RWPE2 (cell line): Measurements from ENCODE around the gene VIPR2.

Source experiments
- ATAC-seq: fragments of 200-7000 bp; cut with Tn5 transposase; 3 replicates; pipeline ENCODE4 v1.9.1; 2021; ENCODE audit warnings: low read depth
- DNase-seq: peaks from one replicate; pipeline ENCODE4 v3.0.0-alpha.2; 2020; ENCODE audit warnings: low spot score
- H3K27ac ChIP-seq: fragments of 450-650 bp; 2 replicates; pipeline ENCODE4 v1.5.1; 2017; ENCODE audit warnings: mild to moderate bottlenecking; ENCODE audit not compliant: poor library complexity, severe bottlenecking
- H3K27me3 ChIP-seq: fragments of 250-450 bp; sonication (Bioruptor Pico); 2 replicates; pipeline ENCODE4 v1.5.1; 2021; ENCODE audit warnings: mild to moderate bottlenecking, moderate library complexity; ENCODE audit not compliant: insufficient read depth, poor library complexity, severe bottlenecking
- H3K36me3 ChIP-seq: fragments of 250-450 bp; sonication (Bioruptor Pico); 2 replicates; pipeline ENCODE4 v1.5.1; 2020; ENCODE audit warnings: low read depth, mild to moderate bottlenecking, moderate library complexity
- H3K4me1 ChIP-seq: fragments of 250-450 bp; sonication (Bioruptor Pico); 2 replicates; pipeline ENCODE4 v1.5.1; 2021; ENCODE audit warnings: mild to moderate bottlenecking, moderate library complexity; ENCODE audit not compliant: insufficient read depth, poor library complexity, severe bottlenecking
- H3K4me3 ChIP-seq: fragments of 250-450 bp; sonication (Bioruptor Pico); 2 replicates; pipeline ENCODE4 v1.5.1; 2021; ENCODE audit warnings: mild to moderate bottlenecking, moderate library complexity; ENCODE audit not compliant: severe bottlenecking
- H3K9me3 ChIP-seq: fragments of 250-450 bp; sonication (Bioruptor Pico); 2 replicates; pipeline ENCODE4 v1.5.1; 2021; ENCODE audit warnings: mild to moderate bottlenecking, moderate library complexity; ENCODE audit not compliant: severe bottlenecking
- CTCF ChIP-seq: fragments of 450-650 bp; IDR thresholded peaks from one replicate; pipeline ENCODE4 v1.5.1; 2017; ENCODE audit warnings: mild to moderate bottlenecking, moderate library complexity; ENCODE audit not compliant: poor library complexity, severe bottlenecking

VIPR2 gene

DNA sequence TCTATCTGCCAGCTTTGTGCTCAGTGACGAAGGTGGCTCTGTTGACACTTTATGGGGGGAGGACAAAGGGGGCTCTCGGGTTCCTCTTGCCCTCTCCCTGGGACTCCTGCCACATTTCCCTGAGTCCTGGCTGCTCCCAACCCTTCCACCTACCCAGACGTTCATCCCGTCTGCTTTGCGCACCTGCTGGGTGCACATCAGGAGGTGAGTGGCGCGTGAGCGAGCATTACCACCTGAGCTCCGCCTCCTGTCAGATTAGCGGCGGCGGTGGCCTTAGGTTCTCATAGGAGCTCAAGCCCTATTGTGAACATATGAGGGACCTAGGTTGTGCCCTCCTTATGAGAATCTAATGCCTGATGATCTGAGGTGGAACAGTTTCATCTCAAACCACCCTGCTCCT lies 151.1 kb downstream of the VIPR2 start:
- Histone ChIP-seq H3K27me3 (peaks cover 49% of the 10 kb centered on the region), H3K9me3 (no peaks in the 10 kb centered on the region), H3K36me3 (no peaks in the 10 kb centered on the region), H3K4me1 (no peaks in the 10 kb centered on the region), H3K4me3 (no peak overlapping the region), H3K27ac (no peak overlapping the region)
- ATAC-seq = no peak
- TF ChIP-seq CTCF = no peak
- DNase-seq = no peak

GRCh38 chr7:158992759-158993158 lies 151.9 kb downstream of the VIPR2 start:
- H3K4me1 ChIP-seq = no peaks in the 10 kb centered on the region
- ATAC-seq = no peak
- peaks cover 49% of the 10 kb centered on the region for H3K27me3 ChIP-seq
- H3K27ac ChIP-seq = no peak overlapping the region
- no peaks in the 10 kb centered on the region for H3K36me3 ChIP-seq
- no peaks in the 10 kb centered on the region for H3K9me3 ChIP-seq
- no peak for DNase-seq
- no peak for TF ChIP-seq CTCF
- no peak overlapping the region for H3K4me3 ChIP-seq

GRCh38 chr7:158991824-158992621 lies 152.6 kb downstream of the VIPR2 start:
- Histone ChIP-seq H3K9me3 (no peaks in the 10 kb centered on the region), H3K4me1 (no peaks in the 10 kb centered on the region), H3K27me3 (peaks cover 47% of the 10 kb centered on the region), H3K27ac (no peak overlapping the region), H3K36me3 (no peaks in the 10 kb centered on the region), H3K4me3 (no peak overlapping the region)
- DNase-seq = no peak
- no peak for TF ChIP-seq CTCF
- peak; percentile 31; the same call in 2 of the 3 replicates for ATAC-seq

DNA sequence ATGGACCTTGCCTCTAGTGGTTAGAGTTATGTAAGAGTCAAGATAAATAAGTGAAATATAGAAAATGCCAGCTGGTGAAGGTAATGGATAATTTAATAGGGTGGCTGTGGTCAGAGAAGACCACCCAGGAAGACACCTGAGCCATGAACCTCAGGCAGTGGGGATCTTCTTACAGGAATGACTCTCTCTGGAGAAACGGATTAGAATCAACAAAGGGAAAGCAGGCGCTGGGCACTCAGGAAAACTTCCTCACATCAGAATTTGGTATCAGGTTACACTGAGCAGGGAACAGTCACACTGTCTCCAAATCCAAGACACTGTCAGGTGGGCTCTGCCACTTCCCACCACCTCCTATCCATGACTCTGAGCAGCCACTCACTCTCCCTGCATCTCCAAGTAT lies 155.7 kb downstream of the VIPR2 start:
- Histone ChIP-seq H3K4me3 (no peak overlapping the region), H3K27ac (no peak overlapping the region), H3K36me3 (no peaks in the 10 kb centered on the region), H3K9me3 (no peaks in the 10 kb centered on the region), H3K4me1 (no peaks in the 10 kb centered on the region), H3K27me3 (peaks cover 35% of the 10 kb centered on the region)
- DNase-seq (no peak), ATAC-seq (no peak)
- no peak for TF ChIP-seq CTCF

DNA sequence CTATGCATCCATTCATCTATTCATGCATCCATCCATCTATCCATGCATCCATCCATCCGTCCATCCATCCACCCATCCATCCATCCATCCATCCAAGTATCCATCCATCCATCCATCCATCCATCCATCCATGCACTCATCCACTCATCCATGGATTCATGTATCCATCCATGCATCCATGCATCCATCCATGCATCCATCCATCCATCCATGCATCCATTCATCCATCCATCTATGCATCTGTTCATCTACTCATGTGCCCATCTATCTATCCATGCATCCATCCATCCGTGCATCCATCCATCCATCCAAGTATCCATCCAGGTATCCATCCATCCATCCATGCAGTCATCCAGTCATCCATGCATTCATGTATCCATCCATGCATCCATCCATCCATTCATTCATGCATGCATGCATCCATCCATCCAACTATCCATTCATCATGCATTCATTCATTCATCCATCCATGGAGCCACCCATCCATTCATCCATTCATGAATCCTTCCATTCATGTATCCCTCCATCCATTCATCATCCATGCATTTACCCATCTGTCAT lies 156.3 kb downstream of the VIPR2 start:
- TF ChIP-seq CTCF = no peak
- H3K27me3 ChIP-seq = peaks cover 29% of the 10 kb centered on the region
- ATAC-seq (no peak), DNase-seq (no peak)
- no peaks in the 10 kb centered on the region for H3K4me1 ChIP-seq
- H3K36me3 ChIP-seq = no peaks in the 10 kb centered on the region
- no peak overlapping the region for H3K27ac ChIP-seq
- H3K4me3 ChIP-seq = no peak overlapping the region
- no peaks in the 10 kb centered on the region for H3K9me3 ChIP-seq
